ENCODE data around the gene TRMT1L. TPM values are rescaled to one million over a fixed set of nuclear protein-coding genes. Genes with fewer than 3 reads are reported as not detected.

Gene TRMT1L
- total RNA-seq, 3 donors from 2014 or later: 13.1 to 19.5 (median 18.7) TPM

- no peaks in the 10 kb centered on the region for H3K4me1 ChIP-seq
- H3K9me3 ChIP-seq: no peaks in the 10 kb centered on the region
- TF ChIP-seq CTCF (IDR thresholded peaks at IDR 0.05): no peak
- no peak for TF ChIP-seq POLR2AphosphoS5 (IDR thresholded peaks at IDR 0.05)
- TF ChIP-seq POLR2A (IDR thresholded peaks at IDR 0.05): no peak
- no peak for DNase-seq (ENCODE audit: low spot score in 2 of 2)
- H3K36me3 ChIP-seq: no peaks in the 10 kb centered on the region
- no peak overlapping the region for H3K27ac ChIP-seq
- intact Hi-C loops (cut with DNase I; ENCODE audit: low total_unique reads): no loop called here
- H3K4me3 ChIP-seq: no peak overlapping the region
- H3K27me3 ChIP-seq: no peaks in the 10 kb centered on the region
These were observed 82.4 kb downstream of the TRMT1L start for GRCh38 chr1:185074307-185074706.

- H3K27ac ChIP-seq: no peak overlapping the region
- no peak overlapping the region for H3K4me3 ChIP-seq
- no peaks in the 10 kb centered on the region for H3K4me1 ChIP-seq
- no peaks in the 10 kb centered on the region for H3K9me3 ChIP-seq
- H3K36me3 ChIP-seq: no peaks in the 10 kb centered on the region
- TF ChIP-seq CTCF (IDR thresholded peaks at IDR 0.05) (no peak), POLR2A (IDR thresholded peaks at IDR 0.05) (no peak), POLR2AphosphoS5 (IDR thresholded peaks at IDR 0.05) (no peak)
- DNase-seq (ENCODE audit: low spot score in 2 of 2): no peak
- H3K27me3 ChIP-seq: no peaks in the 10 kb centered on the region
- intact Hi-C loops (cut with DNase I; ENCODE audit: low total_unique reads): no loop called here
These were observed 83.0 kb downstream of the TRMT1L start for GRCh38 chr1:185073725-185074124.

- no peak overlapping the region for H3K4me3 ChIP-seq
- no peak for TF ChIP-seq POLR2AphosphoS5 (IDR thresholded peaks at IDR 0.05)
- TF ChIP-seq POLR2A (IDR thresholded peaks at IDR 0.05): no peak
- no peak for TF ChIP-seq CTCF (IDR thresholded peaks at IDR 0.05)
- no peak overlapping the region for H3K27ac ChIP-seq
- no peaks in the 10 kb centered on the region for H3K4me1 ChIP-seq
- intact Hi-C loops (cut with DNase I; ENCODE audit: low total_unique reads): no loop called here
- H3K9me3 ChIP-seq: no peaks in the 10 kb centered on the region
- no peaks in the 10 kb centered on the region for H3K27me3 ChIP-seq
- no peak for DNase-seq (ENCODE audit: low spot score in 2 of 2)
- no peaks in the 10 kb centered on the region for H3K36me3 ChIP-seq
These were observed 86.7 kb downstream of the TRMT1L start for GRCh38 chr1:185070051-185070450.

- Histone ChIP-seq H3K27ac (no peak overlapping the region), H3K9me3 (no peaks in the 10 kb centered on the region), H3K4me1 (no peaks in the 10 kb centered on the region), H3K36me3 (no peaks in the 10 kb centered on the region), H3K4me3 (no peak overlapping the region), H3K27me3 (no peaks in the 10 kb centered on the region)
- intact Hi-C loops (cut with DNase I; ENCODE audit: low total_unique reads): no loop called here
- TF ChIP-seq CTCF (IDR thresholded peaks at IDR 0.05): no peak
- no peak for DNase-seq (ENCODE audit: low spot score in 2 of 2)
These were observed 87.5 kb downstream of the TRMT1L start for GRCh38 chr1:185069202-185069772.

- intact Hi-C loops (cut with DNase I; ENCODE audit: low total_unique reads): no loop called here
- TF ChIP-seq POLR2AphosphoS5 (IDR thresholded peaks at IDR 0.05) (no peak), CTCF (IDR thresholded peaks at IDR 0.05) (no peak), POLR2A (IDR thresholded peaks at IDR 0.05) (no peak)
- peak; percentile 44 to 67 for DNase-seq (ENCODE audit: low spot score in 2 of 2)
- Histone ChIP-seq H3K9me3 (no peaks in the 10 kb centered on the region), H3K4me3 (no peak overlapping the region), H3K27ac (no peak overlapping the region), H3K36me3 (no peaks in the 10 kb centered on the region), H3K4me1 (no peaks in the 10 kb centered on the region), H3K27me3 (no peaks in the 10 kb centered on the region)
These were observed 88.4 kb downstream of the TRMT1L start for GRCh38 chr1:185068341-185068740.

Other genes starting within 250 kb of the TRMT1L start
- 10 to 100 TPM; 11.7 to 44.2 (median 34.7) TPM for gene NIBAN1, start 182.4 kb downstream of the TRMT1L start, total RNA-seq
- 10 to 100 TPM; 17.1 to 28.7 (median 20.3) TPM for gene RNF2, start 111.4 kb downstream of the TRMT1L start, total RNA-seq
- 10 to 100 TPM; 10.5 to 13.9 (median 10.9) TPM for gene SWT1, start 214 bp upstream of the TRMT1L start, total RNA-seq
- 10 to 100 TPM; 51.0 to 92.9 (median 91.1) TPM for gene IVNS1ABP, start 160.3 kb upstream of the TRMT1L start, total RNA-seq

Measured in breast epithelium (tissue), 4 donors.